NK-92 treated with Interleukin-12 subunit alpha and Interleukin-12 subunit beta, amount 100 ng/mL, for 24 hours (cell line): ENCODE results near the gene LHPP.

Experiments used
- DNase-seq: peaks from one replicate; lab custom pipeline; 2025; lab: John Stamatoyannopoulos, UW

The LHPP gene

GRCh38 chr10:124521429-124521871 lies 59.8 kb downstream of the LHPP start:
- no peak for DNase-seq

DNA sequence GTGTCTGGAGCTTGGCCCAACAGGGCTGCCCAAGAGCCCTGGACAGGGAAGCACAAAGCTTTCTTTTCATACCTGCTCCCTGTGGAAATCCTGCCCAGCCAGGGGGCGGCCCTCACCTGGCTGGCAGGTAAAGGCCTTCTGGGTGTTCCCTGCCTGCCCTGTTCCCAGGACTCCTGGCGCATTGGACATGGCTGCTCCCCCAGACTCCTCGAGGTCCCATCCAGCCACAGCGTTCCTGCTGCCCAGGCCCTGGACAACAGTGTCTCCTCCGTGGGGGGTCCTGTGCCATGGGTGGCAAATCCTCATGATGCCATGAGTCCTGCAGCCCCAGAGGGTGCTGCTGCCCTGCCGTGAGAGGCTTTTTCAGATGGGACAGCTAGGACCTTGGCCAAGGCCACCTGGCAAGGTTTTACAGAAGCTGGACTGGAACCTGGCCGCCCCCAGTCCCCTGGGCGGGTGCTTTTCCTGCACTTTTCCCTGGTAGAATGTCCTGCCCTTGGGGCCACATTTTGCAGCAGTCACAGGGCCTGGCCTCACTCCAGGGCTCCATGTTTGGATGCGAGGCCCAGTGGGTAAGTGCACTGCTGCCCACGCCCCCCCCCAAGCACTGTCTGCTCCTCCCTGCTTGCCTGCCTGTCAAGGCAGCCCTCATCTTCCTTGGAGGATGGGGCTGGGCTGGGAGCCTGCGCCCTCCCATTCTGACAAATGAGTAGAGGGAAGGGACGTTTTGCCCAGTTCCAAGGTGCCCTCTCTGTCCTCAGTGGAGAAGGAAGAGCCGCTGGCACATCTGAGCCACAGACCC lies 60.7 kb downstream of the LHPP start:
- no peak for DNase-seq

- no peak for DNase-seq
Observed at GRCh38 chr10:124522933-124523871, 61.6 kb downstream of the LHPP start.

DNA sequence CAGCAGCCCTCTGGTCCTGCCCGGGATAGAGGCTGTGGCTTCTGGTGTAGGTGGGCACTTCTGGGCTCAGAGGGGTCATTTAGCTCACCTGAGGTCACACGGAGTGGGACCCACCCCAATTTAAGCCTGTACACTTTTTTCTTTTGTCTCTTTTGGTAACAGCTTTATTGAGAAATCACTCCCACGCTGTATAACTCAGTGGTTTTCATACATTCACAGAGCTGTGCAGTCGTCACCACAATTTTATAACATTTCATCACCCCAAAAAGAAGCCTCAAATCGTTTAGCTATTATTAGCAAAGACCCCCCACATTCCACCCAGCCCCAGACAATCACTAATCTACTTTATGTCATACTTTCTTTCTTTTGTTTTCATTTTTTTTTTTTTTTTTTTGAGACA lies 62.3 kb downstream of the LHPP start:
- no peak for DNase-seq

DNA sequence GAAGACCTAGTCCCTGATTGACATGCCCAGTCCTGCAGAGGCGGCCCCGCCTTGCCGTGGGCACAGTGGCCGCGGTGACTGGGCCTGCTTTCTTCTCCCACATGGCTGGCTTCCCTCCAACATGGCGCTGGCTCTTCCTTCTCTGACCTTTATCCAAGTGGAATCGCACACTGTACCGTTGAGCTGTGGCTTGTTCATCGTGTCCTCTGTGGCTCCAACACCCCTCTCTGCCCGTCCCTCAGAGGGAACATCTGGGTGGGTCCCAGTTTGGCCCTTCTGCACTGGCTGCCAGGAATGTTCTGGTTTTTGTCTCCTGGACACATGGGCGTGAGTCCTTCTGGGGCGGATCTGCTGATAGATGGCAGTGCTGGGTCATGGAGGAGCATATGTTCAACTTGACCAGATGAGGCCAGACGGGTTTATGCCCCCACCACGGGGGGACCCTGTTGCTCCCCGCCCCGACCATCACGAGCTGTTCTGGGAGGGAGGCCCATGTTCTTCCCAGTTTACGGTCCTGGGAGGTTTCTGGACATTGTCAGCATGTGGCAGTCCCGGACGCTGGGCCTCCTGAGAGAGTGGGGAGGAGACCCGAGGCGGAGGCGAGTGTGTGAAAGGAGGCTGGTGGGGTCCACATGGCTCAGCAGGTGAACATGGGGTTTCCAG lies 63.5 kb downstream of the LHPP start:
- DNase-seq: no peak

DNA sequence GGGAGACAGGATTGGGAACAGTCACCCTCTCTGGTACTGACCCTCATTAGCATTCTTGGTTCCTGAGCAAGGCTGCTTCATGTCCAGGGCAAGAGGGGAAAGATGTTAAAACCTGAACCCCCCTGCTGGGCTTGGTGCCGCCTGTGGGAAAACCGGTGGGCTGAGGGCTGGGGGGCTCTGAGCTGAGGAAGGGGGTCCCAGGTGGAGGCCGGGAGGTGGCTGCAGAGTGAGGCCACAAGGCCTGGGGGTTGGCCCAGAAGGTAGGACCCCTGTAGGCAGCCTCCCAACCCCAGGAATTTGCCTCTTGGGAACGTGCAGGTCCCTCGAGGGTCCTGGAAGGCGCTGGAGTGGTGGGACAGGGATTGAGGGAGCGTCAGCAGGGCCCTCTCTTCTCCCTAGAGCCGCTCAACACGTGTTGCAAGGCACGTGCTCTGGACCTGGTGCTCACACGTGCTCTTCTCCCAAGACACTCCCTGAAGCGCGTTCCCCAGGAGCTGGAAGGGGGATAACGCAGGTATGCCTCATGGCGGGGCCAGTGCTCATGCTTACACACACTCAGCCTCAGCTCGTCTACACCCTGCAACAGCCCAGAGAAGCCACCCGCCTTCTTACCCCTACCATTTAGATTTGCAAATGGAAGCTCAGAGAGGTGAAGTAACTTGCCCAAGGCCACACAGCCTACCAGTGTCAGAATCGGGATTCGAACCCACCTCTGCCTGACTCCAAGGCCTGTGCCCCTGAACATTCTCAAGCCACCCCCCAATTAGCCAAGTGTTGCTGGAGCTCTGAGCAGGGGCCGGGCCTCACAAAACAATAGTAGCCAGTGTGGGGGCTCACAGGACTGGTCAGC lies 64.4 kb downstream of the LHPP start:
- DNase-seq: no peak

- DNase-seq: no peak
Observed at GRCh38 chr10:124526621-124527267, 65.1 kb downstream of the LHPP start.

DNA sequence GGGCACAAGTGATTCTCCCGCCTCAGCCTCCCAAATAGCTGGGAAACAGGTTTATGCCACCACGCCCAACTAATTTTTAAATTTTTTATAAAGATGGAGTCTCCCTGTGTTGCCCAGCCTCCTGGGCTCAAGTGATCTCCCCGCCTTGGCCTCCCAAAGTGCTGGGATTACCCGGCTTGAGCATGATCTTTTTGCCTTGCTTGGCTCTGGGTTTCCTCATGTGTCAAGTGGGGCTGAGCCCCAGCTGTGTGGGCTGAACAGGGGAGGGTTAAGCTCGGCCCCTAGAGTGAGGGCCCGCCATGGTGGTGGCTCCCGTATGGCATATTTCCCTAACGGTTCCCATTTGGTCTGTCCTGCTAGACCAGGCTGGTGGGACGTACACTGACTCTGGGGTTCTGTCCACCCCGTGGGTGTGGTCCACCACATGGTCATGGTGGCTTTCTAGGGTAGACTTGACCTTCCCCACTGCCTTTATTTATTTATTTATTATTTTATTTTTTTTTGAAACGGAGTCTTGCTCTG lies 66.3 kb downstream of the LHPP start:
- DNase-seq: no peak

DNA sequence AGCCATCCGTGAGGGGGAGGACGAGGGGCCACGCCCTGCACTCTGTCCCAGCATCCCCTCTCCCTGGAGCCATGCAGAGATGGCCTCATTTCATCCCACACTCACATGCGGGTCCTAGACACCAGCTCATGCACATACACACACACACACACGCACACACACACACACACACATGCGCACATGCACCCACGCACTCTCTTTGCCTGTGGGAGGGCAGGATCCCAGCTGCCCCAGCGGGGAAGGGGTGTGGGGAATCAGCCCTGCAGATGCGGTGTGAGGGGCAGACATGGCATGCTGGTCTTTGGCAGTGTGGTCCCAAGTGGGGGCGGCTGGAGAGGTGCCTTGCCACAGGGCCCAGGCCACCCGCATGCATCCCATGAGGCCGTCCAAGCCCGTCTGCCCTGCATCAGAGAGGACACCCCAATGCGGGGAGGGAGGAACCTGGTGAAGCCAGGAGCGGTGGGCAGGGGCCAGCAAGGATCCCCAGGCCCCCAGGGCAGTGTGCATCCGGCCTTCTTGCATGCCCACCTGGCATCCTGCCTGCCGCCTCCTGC lies 68.1 kb downstream of the LHPP start:
- DNase-seq: no peak

DNA sequence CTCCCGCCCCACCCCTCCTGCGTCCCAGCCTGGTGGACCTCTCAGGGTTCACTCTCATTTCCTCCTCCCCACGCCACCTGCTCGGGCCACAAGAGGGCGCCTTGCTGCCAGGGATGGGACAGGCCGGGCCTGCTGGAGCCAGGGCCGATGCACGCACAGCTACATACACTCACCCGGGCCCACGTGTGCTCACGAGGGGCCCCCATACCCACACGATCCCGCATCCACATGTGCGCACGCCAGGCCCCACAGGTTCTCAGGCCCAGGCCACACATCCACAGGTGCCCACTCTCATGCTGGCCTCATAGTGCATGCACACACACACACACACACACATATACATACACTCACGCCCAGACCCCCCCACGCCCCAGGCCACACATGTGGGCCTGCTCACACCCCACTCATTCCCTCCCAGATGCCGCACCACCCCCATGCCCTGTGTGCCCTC lies 68.6 kb downstream of the LHPP start:
- DNase-seq: peak; percentile 66

GRCh38 chr10:124530816-124531215 lies 69.2 kb downstream of the LHPP start:
- DNase-seq: no peak

DNA sequence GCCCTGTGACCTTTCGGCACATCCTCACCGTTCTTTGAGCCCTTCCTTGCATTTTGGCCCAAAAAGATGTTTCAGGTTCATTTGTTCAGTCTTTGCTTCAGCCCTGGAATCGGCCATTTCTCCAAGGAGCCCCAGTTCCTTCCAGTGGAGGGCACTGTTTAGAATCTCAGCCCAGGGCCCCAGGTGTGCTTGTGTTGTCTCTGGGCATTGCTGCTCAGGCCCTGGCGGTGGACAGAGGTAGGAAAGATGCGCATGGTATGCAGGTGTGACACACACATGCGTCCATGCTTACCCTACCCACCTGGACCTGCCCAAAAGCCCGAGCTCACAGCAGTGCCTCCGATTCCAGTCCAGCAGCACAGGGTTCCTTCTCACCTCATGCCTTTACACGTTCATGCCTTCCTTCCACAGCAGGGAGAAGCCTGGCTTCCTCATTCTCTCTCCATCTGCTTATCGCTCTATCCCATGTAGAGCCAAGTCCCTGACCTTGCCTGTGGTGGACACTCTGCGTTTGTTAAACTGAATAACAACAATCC lies 70.6 kb downstream of the LHPP start:
- no peak for DNase-seq

- no peak for DNase-seq
Observed at GRCh38 chr10:124532788-124533187, 71.2 kb downstream of the LHPP start.

- no peak for DNase-seq
Observed at GRCh38 chr10:124533266-124533665, 71.6 kb downstream of the LHPP start.

DNA sequence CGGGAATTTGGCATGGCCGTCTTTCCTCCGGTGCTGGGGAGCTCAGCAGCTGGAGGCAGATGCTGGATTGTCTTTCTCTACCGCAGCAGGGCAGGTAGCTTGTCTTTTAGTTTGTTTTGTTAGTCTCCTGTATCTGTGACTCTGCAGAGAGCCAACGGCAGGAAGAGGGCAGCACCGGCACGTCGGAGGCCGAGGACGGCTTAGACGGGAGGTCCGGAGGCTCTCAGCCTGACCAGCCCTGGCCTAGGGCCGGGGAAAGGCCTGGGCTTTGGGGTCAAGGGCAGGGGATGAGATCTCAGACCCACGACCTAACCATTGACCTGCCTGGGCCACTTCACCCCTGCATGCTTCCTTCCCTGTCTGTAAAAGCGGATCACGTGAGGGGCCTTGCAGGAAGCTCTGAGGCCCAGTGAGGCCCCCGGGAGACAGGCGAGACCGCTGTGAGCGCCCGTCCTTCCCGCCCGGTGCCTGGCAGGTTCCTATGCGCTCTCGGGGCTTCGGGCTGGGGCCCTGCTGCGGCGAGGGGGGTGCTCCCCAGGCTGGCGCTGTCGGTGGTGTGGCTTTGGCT lies 72.7 kb downstream of the LHPP start:
- DNase-seq: no peak

GRCh38 chr10:124534826-124535601 lies 73.4 kb downstream of the LHPP start:
- DNase-seq: no peak

GRCh38 chr10:124535731-124536495 lies 74.3 kb downstream of the LHPP start:
- DNase-seq: no peak

- DNase-seq: no peak
Observed at GRCh38 chr10:124536496-124537050, 75.0 kb downstream of the LHPP start.
